HTERT RPE-1 (cell line): ENCODE measurements around the gene MMP21.

Experiments
- in situ Hi-C: fragments of 300-500 bp; cut with MboI; formaldehyde crosslinking; loops from 4 replicates; pipeline ENCODE4 v1.14.3; 2020; ENCODE audit warnings: low sequenced_read_pairs

MMP21 gene

DNA sequence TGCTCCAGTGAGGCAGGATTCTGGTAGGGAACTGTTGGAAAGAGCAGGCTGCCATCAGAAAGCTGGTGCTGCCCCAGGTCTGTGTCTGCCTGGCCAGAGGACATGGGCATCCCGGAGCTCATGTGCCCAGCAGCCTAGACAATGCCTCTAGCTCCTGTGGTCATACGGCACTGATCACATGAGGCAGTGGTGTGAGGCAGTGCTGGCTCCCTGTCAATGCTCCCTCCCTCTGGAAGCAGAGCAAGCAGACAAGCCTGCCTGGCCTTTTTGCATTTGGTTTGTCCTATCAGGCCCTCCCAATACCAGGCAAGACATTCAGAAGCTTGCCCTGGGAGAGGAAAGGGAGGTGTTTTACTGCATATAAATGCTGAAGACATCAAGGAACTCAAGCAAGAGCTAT is 19.5 kb upstream of the MMP21 start:
- in situ Hi-C loops = no loop called here

DNA sequence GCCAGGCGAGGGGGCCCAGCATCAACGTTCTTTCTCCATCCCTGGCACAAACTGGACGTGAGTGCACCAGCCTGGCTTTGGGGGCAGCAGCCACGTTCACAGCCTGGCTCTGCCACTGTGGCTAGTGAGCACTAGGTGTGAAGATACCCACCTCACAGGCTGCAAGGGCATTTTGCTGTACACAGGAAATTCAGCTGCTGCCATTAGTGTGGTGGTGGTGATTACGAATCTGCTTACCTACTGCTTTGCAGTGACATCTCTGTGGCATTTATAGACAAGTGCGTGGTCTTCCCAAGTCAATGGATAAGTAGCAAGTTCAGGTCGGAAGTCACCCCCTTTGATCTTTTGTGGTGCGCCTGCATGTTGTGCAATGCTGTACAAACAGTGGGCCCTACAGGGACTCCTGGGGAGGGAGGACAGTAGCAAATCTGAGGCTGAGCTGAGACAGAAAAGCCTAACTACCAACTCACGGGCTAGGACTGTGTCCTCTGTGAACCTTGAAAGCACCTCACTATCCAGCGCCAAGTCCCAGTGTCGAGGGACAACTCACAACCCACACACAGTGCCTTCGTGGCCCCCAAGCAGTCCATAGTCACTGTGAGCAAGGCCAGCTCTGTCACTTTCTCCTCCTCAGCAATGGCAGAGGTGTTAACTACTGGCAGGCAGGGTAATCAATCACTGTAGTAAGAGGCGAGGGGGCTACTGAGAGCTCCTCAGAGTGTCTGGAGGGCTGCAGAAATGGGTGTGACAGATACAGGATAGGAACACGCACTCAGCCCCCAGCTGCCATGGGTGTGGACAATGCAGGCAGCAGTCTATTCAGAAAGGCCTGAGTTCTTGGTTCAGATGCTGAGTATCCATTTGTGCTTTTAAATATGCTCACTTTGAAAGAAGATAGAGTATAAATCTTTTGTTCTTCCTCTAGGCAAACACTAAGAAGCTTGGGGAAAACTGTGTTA is 17.0 kb upstream of the MMP21 start:
- in situ Hi-C loops = no loop called here

GRCh38 chr10:125788156-125789034 is 12.8 kb upstream of the MMP21 start:
- in situ Hi-C loops = no loop called here

GRCh38 chr10:125785791-125786190 is 10.2 kb upstream of the MMP21 start:
- in situ Hi-C loops = no loop called here

GRCh38 chr10:125783957-125784356 is 8.3 kb upstream of the MMP21 start:
- in situ Hi-C loops = no loop called here

DNA sequence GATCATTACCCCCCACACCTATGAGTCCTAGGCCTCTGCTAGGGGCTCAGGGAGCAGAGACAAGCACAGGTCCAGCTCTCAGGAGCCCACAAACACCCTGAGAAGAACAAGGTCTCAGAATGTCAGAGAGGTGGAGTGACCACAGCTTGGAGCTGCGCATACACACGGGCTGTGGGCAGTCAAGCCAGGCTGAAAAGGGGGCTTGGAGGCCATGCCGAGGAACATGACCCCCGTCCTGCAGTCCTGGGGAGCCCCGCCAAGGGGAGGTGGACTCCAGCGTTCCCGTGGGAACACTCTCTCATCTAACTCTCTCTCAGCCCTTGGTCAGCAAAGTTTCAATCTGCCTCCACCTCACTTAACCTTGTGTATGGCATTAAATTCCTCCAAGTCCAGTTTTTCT is 7.8 kb upstream of the MMP21 start:
- in situ Hi-C loops = no loop called here

- in situ Hi-C loops = no loop called here
These were observed 7.0 kb upstream of the MMP21 start for GRCh38 chr10:125782616-125783015.

DNA sequence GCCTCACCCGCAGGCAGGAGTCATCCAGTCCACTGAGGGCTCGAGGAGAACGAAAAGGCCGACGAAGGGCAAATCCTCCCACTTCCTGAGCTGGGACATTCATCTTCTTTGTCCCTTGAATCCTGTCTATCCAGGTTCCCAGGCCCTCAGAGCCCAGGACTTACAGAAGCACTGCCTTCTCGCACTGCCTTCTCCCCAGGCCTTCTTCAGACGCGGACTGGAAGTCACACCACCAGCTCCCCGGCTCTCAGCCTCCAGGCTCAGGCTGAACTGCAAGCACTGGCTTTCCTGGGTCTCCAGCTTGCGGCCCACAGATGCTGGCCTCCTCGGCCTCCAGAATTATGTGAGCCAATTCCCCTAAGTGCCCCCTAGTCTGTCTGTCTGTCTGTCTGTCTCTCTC is 6.4 kb upstream of the MMP21 start:
- in situ Hi-C loops = no loop called here

DNA sequence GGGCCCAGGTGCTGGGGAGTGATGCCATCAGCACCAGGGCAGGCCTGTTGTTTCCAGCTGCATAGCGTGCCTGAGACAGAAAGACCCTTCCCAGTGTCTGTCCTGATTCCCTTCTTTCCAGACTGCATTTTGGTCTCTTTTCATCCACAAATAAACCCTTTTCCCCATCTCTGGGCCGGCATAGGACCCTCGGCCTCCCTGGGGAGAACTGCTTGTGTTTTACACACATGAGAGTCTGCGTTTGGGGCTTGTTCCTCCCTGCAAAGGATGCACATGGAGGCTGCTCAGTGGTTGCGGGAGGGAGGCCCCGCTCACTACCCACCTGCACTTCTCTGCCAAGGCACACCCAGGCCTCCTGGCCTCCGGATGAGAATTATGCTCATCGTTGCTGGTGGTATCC is 5.8 kb upstream of the MMP21 start:
- in situ Hi-C loops = no loop called here

DNA sequence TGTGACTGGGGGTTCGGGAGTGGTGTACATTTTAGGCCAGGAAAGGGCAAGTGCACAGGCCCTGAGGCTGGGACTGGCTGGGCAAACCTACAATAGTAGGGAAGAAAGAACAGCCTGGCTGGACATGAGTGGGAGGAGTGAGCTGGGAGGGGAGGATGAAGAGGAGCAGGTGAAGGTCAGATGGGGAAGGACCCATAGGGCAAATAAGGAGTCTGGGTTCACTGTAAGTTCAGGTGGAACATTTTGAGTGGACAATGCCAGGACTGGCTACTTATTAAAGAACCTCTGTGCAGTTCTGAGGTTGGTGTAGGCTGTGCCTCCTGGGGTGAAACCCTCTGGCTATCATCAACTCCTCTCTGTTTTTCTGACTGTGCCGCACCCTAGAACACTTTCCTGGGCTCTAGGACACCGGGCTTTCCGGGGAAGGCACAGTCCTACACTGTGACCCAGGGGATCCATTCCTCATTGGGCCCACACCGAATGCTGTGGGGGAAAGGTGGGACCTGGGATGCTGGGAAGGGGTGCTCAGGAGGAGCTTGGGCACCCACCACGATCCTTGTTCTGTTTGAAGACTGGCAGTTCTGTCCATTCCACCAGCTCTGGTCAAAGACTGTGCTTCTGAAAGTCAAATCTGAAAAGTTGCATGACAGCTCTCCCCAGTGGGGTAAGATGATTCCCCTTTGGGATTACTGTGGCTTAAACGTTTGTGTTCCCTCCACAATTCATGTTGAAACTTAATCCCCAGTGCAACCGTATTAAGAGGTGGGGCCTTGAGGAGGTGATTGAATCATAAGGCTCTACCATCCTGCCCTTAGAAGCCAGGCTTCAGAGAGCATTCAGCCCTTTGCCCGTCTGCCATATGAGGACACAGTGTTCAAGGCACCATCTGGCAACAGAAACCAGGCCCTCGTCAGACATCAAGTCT is 4.0 kb upstream of the MMP21 start:
- in situ Hi-C loops = no loop called here

DNA sequence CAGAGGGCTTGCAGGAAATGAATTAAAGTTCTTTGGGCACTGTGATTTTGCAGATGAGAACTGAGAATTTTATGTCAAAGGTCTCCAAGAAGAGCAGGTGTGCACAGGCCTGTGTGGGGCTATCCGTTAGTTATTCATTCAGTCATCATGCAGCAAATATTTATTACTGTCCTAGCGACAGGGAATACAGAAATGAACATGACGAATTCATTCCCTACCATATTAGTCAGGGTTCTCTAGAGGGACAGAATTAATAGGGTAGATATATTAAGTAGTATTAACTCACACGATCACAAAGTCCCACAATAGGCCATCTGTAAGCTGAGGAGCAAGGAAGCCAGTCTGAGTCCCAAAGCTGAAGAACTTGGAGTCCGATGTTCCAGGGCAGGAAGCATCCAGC is 2.9 kb upstream of the MMP21 start:
- in situ Hi-C loops = no loop called here

- in situ Hi-C loops = no loop called here
These were observed 2.2 kb upstream of the MMP21 start for GRCh38 chr10:125777806-125778205.

- in situ Hi-C loops = no loop called here
These were observed 935 bp downstream of the MMP21 start for GRCh38 chr10:125774581-125775191.

- in situ Hi-C loops = no loop called here
These were observed 1.7 kb downstream of the MMP21 start for GRCh38 chr10:125773687-125774543.

DNA sequence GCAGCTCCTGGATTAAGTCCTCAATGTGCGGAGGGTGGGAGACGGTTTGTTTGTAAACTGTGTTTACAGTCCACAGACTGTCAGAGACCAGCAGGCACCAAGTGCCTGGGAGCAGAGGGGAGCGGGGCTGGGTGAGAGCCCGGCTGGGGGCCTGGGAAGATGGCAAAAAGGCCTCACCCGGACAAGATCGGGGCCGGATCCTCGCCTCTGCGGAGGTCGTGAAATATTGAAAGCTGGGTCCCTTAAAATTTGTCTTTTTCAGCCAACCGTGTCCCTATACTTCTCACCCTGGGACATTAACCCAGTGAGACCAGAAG is 2.8 kb downstream of the MMP21 start:
- in situ Hi-C loops = no loop called here

DNA sequence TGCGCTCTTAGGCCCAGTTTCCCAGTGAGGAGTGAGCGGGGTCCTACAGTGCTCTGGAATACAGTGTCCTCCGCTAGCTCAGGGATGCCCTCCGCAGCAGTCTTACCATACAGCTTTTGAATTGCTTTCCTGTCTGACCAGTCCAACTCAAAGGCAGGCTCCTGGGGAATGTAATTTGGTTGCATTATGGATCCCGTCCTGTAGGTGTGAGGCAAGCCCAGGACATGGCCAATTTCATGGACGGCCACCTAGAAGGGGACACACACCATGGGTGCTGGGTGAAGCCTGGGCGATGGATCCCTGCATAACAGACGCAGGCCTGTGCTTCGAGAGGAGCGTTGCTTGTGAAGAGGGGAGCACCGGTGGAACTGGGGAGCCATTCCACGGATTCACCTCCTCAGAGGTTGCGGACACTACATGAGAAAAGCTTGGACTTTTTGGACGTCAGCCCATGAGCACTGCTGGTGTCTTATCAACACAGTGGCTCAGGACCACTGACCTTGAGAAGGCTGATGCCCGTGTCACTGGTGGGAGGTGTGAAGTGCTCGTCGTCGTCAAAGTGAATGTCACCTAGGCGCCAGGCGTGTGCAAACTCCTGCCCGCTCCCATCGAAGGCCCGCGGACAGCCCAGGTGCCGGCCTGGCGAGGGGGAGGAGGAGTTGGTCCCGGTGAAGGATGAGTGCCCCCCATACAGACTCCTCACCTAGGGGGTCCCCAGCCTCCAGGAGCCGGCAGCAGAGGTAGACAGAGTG is 3.3 kb downstream of the MMP21 start:
- in situ Hi-C loops = no loop called here

GRCh38 chr10:125770844-125771243 is 4.8 kb downstream of the MMP21 start:
- in situ Hi-C loops = no loop called here

GRCh38 chr10:125769175-125769574 is 6.4 kb downstream of the MMP21 start:
- in situ Hi-C loops = no loop called here
